HEK293 (cell line): ENCODE measurements around the gene STAMBPL1.

Experiments
- CTCF ChIA-PET: fragments of 350-600 bp; formaldehyde crosslinking; extraction: SDS; loops from one replicate; lab custom pipeline; 2021; ENCODE audit warnings: antibody characterized with exemption; lab: Yijun Ruan, JAX
- POLR2A ChIA-PET: fragments of 300-600 bp; formaldehyde crosslinking; extraction: SDS; loops from one replicate; lab custom pipeline; 2020; ENCODE audit warnings: antibody characterized with exemption, inconsistent platforms; lab: Yijun Ruan, JAX
- H3K27ac ChIP-seq: fragments of 200-500 bp; sonication (Bioruptor generic); 2 replicates; pipeline ENCODE4 v1.5.1; 2014; ENCODE audit warnings: low read depth, low read length, control low read depth, inconsistent platforms; ENCODE audit errors: extremely low read depth
- H3K36me3 ChIP-seq, 2 experiments: fragments of 200-500 bp in 1 of 2; sonication (Bioruptor generic) in 1 of 2; 1 replicate in 1 of 2; 2 replicates in 1 of 2; pipeline ENCODE4 v1.5.1; 2014 to 2017; ENCODE audit warnings: inconsistent platforms in 2 of 2, low read length in 2 of 2; ENCODE audit not compliant: control insufficient read depth in 2 of 2, insufficient read depth in 1 of 2
- H3K4me1 ChIP-seq: fragments of 200-500 bp; sonication (Bioruptor generic); 2 replicates; pipeline ENCODE4 v1.5.1; 2014; ENCODE audit warnings: mild to moderate bottlenecking, low read length, inconsistent platforms; ENCODE audit not compliant: control insufficient read depth, insufficient read depth
- H3K4me3 ChIP-seq: 2 replicates; pipeline ENCODE4 v1.5.1; 2011; ENCODE audit warnings: low read depth, mild to moderate bottlenecking, control low read depth, low read length, moderate library complexity
- H3K9me3 ChIP-seq: fragments of 200-500 bp; sonication (Bioruptor generic); 2 replicates; pipeline ENCODE4 v1.5.1; 2014; ENCODE audit warnings: low read depth, low read length, inconsistent platforms; ENCODE audit not compliant: control insufficient read depth, insufficient read depth
- GLI2 ChIP-seq: fragments of 450-650 bp; formaldehyde crosslinking; IDR thresholded peaks from 2 replicates; pipeline ENCODE4; 2017; ENCODE audit warnings: missing biosample characterization, missing genetic modification characterization, low read depth, borderline replicate concordance
- HOXD13 ChIP-seq: sonication (generic); formaldehyde crosslinking; IDR thresholded peaks from 2 replicates; pipeline ENCODE4 v1.8.0; 2022; ENCODE audit warnings: missing genetic modification reagents, borderline replicate concordance
- KLF16 ChIP-seq: fragments of 450-650 bp; formaldehyde crosslinking; IDR thresholded peaks from 2 replicates; pipeline ENCODE4 v1.5.1; 2017; ENCODE audit warnings: missing biosample characterization, missing genetic modification characterization
- KLF9 ChIP-seq: fragments of 450-650 bp; formaldehyde crosslinking; IDR thresholded peaks from 2 replicates; pipeline ENCODE4 v1.5.1; 2016; ENCODE audit warnings: missing biosample characterization, missing genetic modification characterization, low read depth
- OVOL3 ChIP-seq: fragments of 450-650 bp; formaldehyde crosslinking; IDR thresholded peaks from 2 replicates; pipeline ENCODE4 v1.5.1; 2016; ENCODE audit warnings: missing biosample characterization, missing genetic modification characterization
- SALL2 ChIP-seq: fragments of 450-650 bp; formaldehyde crosslinking; IDR thresholded peaks from 2 replicates; pipeline ENCODE4 v1.5.0; 2017; ENCODE audit warnings: missing biosample characterization, mild to moderate bottlenecking, missing genetic modification characterization, borderline replicate concordance
- ZBTB20 ChIP-seq: fragments of 450-650 bp; formaldehyde crosslinking; IDR thresholded peaks from 2 replicates; pipeline ENCODE4 v1.5.1; 2016; ENCODE audit warnings: missing biosample characterization, missing genetic modification characterization
- ZBTB48 ChIP-seq: fragments of 450-650 bp; formaldehyde crosslinking; IDR thresholded peaks from 2 replicates; pipeline ENCODE4 v1.5.1; 2016; ENCODE audit warnings: missing biosample characterization, missing genetic modification characterization
- ZNF335 ChIP-seq: fragments of 450-650 bp; formaldehyde crosslinking; conservative IDR thresholded peaks from 2 replicates; pipeline ENCODE4 v1.5.1; 2016; ENCODE audit warnings: missing biosample characterization, missing genetic modification characterization
- ZNF549 ChIP-seq: fragments of 450-650 bp; IDR thresholded peaks from 2 replicates; pipeline ENCODE4 v1.5.1; 2018; ENCODE audit warnings: missing biosample characterization, missing genetic modification characterization, mild to moderate bottlenecking, inconsistent platforms, moderate library complexity
- ZNF600 ChIP-seq: fragments of 450-650 bp; formaldehyde crosslinking; IDR thresholded peaks from 2 replicates; pipeline ENCODE4 v1.5.1; 2016; ENCODE audit warnings: missing biosample characterization, missing genetic modification characterization
- ZNF623 ChIP-seq: fragments of 450-650 bp; formaldehyde crosslinking; IDR thresholded peaks from 2 replicates; pipeline ENCODE4 v1.5.1; 2016; ENCODE audit warnings: missing biosample characterization, missing genetic modification characterization
- ZNF629 ChIP-seq: fragments of 450-650 bp; formaldehyde crosslinking; IDR thresholded peaks from 2 replicates; pipeline ENCODE4 v1.5.1; 2017; ENCODE audit warnings: missing biosample characterization, missing genetic modification characterization
- TF ChIP-seq, protein P1 (sequence below): fragments of 450-650 bp; formaldehyde crosslinking; IDR thresholded peaks from 2 replicates; pipeline ENCODE4 v1.5.1; 2016; ENCODE audit warnings: missing biosample characterization, missing genetic modification characterization
- TF ChIP-seq, protein P2 (sequence below): fragments of 450-650 bp; formaldehyde crosslinking; IDR thresholded peaks from 2 replicates; pipeline ENCODE4 v1.5.1; 2017; ENCODE audit warnings: missing biosample characterization, mild to moderate bottlenecking, missing genetic modification characterization, moderate library complexity
- TF ChIP-seq, protein P3 (sequence below): fragments of 450-650 bp; formaldehyde crosslinking; IDR thresholded peaks from 2 replicates; pipeline ENCODE4 v1.5.1; 2016; ENCODE audit warnings: missing biosample characterization, missing genetic modification characterization
- TF ChIP-seq, protein P4 (sequence below): fragments of 450-650 bp; formaldehyde crosslinking; IDR thresholded peaks from 2 replicates; pipeline ENCODE4 v1.5.1; 2016; ENCODE audit warnings: missing biosample characterization, missing genetic modification characterization
- TF ChIP-seq, protein P5 (sequence below): fragments of 450-650 bp; formaldehyde crosslinking; IDR thresholded peaks from 2 replicates; pipeline ENCODE4 v1.5.1; 2016; ENCODE audit warnings: missing biosample characterization, missing genetic modification characterization, low read depth
- TF ChIP-seq, protein P6 (sequence below): fragments of 450-650 bp; formaldehyde crosslinking; IDR thresholded peaks from 2 replicates; pipeline ENCODE4 v1.5.1; 2016; ENCODE audit warnings: missing biosample characterization, missing genetic modification characterization
- TF ChIP-seq, protein P7 (sequence below): fragments of 450-650 bp; formaldehyde crosslinking; conservative IDR thresholded peaks from 2 replicates; pipeline ENCODE4 v1.5.1; 2016; ENCODE audit warnings: low read depth, missing biosample characterization, missing genetic modification characterization

Gene STAMBPL1

DNA sequence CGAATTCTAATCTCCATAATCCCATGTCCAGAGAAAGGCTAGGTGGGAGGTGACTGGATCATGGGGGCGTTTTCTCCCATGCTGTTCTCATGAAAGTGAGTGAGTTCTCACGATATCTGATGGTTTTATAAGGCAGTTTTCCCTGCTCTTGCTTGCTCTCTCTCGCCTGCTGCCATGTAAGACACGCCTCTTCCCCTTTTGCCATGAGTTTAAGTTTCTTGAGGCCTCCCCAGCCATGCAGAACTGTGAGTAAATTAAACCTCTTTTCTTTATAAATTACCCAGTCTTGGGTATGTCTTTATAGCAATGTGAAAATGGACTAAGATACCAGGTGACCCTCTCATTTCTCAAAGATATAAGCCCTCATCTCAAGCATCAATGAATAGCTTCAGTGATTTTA lies 73.6 kb downstream of the STAMBPL1 start:
- Histone ChIP-seq H3K27ac (no peak overlapping the region), H3K9me3 (no peaks in the 10 kb centered on the region), H3K4me3 (no peak overlapping the region), H3K4me1 (peaks cover 13% of the 10 kb centered on the region), H3K36me3 (no peaks in the 10 kb centered on the region)
- ChIA-PET CTCF (interaction anchor here (0.9 to 1.5 kb wide), 4 partner anchors 9 to 117 kb away, joined by 3 to 6 read pairs (median 4); no protein-coding TSS in a partner anchor), POLR2A (no interaction called here)
- TF ChIP-seq ZNF549 (tag by site-specific recombination) (no peak), SALL2 (no peak), KLF9 (tag by site-specific recombination) (no peak), ZNF600 (tag by site-specific recombination) (no peak), ZBTB20 (tag by site-specific recombination) (no peak), HOXD13 (no peak), KLF16 (tag by site-specific recombination) (no peak), ZNF623 (tag by site-specific recombination) (no peak), OVOL3 (tag by site-specific recombination) (no peak), GLI2 (no peak), ZNF335 (tag by site-specific recombination) (no peak), ZBTB48 (tag by site-specific recombination) (no peak), ZNF629 (no peak)
- TF ChIP-seq, protein P1, sequence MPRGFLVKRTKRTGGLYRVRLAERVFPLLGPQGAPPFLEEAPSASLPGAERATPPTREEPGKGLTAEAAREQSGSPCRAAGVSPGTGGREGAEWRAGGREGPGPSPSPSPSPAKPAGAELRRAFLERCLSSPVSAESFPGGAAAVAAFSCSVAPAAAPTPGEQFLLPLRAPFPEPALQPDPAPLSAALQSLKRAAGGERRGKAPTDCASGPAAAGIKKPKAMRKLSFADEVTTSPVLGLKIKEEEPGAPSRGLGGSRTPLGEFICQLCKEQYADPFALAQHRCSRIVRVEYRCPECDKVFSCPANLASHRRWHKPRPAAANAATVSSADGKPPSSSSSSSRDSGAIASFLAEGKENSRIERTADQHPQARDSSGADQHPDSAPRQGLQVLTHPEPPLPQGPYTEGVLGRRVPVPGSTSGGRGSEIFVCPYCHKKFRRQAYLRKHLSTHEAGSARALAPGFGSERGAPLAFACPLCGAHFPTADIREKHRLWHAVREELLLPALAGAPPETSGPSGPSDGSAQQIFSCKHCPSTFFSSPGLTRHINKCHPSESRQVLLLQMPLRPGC (tag by site-specific recombination), result no peak
- TF ChIP-seq, protein P2, sequence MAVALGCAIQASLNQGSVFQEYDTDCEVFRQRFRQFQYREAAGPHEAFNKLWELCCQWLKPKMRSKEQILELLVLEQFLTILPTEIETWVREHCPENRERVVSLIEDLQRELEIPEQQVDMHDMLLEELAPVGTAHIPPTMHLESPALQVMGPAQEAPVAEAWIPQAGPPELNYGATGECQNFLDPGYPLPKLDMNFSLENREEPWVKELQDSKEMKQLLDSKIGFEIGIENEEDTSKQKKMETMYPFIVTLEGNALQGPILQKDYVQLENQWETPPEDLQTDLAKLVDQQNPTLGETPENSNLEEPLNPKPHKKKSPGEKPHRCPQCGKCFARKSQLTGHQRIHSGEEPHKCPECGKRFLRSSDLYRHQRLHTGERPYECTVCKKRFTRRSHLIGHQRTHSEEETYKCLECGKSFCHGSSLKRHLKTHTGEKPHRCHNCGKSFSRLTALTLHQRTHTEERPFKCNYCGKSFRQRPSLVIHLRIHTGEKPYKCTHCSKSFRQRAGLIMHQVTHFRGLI (tag by site-specific recombination), result no peak
- TF ChIP-seq, protein P3, sequence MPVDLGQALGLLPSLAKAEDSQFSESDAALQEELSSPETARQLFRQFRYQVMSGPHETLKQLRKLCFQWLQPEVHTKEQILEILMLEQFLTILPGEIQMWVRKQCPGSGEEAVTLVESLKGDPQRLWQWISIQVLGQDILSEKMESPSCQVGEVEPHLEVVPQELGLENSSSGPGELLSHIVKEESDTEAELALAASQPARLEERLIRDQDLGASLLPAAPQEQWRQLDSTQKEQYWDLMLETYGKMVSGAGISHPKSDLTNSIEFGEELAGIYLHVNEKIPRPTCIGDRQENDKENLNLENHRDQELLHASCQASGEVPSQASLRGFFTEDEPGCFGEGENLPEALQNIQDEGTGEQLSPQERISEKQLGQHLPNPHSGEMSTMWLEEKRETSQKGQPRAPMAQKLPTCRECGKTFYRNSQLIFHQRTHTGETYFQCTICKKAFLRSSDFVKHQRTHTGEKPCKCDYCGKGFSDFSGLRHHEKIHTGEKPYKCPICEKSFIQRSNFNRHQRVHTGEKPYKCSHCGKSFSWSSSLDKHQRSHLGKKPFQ (tag by site-specific recombination), result no peak
- TF ChIP-seq, protein P4, sequence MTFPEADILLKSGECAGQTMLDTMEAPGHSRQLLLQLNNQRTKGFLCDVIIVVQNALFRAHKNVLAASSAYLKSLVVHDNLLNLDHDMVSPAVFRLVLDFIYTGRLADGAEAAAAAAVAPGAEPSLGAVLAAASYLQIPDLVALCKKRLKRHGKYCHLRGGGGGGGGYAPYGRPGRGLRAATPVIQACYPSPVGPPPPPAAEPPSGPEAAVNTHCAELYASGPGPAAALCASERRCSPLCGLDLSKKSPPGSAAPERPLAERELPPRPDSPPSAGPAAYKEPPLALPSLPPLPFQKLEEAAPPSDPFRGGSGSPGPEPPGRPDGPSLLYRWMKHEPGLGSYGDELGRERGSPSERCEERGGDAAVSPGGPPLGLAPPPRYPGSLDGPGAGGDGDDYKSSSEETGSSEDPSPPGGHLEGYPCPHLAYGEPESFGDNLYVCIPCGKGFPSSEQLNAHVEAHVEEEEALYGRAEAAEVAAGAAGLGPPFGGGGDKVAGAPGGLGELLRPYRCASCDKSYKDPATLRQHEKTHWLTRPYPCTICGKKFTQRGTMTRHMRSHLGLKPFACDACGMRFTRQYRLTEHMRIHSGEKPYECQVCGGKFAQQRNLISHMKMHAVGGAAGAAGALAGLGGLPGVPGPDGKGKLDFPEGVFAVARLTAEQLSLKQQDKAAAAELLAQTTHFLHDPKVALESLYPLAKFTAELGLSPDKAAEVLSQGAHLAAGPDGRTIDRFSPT (tag by site-specific recombination), result no peak
- TF ChIP-seq, protein P5, sequence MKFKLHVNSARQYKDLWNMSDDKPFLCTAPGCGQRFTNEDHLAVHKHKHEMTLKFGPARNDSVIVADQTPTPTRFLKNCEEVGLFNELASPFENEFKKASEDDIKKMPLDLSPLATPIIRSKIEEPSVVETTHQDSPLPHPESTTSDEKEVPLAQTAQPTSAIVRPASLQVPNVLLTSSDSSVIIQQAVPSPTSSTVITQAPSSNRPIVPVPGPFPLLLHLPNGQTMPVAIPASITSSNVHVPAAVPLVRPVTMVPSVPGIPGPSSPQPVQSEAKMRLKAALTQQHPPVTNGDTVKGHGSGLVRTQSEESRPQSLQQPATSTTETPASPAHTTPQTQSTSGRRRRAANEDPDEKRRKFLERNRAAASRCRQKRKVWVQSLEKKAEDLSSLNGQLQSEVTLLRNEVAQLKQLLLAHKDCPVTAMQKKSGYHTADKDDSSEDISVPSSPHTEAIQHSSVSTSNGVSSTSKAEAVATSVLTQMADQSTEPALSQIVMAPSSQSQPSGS (tag by site-specific recombination), result no peak
- TF ChIP-seq, protein P6, sequence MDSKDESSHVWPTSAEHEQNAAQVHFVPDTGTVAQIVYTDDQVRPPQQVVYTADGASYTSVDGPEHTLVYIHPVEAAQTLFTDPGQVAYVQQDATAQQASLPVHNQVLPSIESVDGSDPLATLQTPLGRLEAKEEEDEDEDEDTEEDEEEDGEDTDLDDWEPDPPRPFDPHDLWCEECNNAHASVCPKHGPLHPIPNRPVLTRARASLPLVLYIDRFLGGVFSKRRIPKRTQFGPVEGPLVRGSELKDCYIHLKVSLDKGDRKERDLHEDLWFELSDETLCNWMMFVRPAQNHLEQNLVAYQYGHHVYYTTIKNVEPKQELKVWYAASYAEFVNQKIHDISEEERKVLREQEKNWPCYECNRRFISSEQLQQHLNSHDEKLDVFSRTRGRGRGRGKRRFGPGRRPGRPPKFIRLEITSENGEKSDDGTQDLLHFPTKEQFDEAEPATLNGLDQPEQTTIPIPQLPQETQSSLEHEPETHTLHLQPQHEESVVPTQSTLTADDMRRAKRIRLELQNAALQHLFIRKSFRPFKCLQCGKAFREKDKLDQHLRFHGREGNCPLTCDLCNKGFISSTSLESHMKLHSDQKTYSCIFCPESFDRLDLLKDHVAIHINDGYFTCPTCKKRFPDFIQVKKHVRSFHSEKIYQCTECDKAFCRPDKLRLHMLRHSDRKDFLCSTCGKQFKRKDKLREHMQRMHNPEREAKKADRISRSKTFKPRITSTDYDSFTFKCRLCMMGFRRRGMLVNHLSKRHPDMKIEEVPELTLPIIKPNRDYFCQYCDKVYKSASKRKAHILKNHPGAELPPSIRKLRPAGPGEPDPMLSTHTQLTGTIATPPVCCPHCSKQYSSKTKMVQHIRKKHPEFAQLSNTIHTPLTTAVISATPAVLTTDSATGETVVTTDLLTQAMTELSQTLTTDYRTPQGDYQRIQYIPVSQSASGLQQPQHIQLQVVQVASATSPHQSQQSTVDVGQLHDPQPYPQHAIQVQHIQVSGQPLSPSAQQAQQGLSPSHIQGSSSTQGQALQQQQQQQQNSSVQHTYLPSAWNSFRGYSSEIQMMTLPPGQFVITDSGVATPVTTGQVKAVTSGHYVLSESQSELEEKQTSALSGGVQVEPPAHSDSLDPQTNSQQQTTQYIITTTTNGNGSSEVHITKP (tag by site-specific recombination), result no peak
- TF ChIP-seq, protein P7, sequence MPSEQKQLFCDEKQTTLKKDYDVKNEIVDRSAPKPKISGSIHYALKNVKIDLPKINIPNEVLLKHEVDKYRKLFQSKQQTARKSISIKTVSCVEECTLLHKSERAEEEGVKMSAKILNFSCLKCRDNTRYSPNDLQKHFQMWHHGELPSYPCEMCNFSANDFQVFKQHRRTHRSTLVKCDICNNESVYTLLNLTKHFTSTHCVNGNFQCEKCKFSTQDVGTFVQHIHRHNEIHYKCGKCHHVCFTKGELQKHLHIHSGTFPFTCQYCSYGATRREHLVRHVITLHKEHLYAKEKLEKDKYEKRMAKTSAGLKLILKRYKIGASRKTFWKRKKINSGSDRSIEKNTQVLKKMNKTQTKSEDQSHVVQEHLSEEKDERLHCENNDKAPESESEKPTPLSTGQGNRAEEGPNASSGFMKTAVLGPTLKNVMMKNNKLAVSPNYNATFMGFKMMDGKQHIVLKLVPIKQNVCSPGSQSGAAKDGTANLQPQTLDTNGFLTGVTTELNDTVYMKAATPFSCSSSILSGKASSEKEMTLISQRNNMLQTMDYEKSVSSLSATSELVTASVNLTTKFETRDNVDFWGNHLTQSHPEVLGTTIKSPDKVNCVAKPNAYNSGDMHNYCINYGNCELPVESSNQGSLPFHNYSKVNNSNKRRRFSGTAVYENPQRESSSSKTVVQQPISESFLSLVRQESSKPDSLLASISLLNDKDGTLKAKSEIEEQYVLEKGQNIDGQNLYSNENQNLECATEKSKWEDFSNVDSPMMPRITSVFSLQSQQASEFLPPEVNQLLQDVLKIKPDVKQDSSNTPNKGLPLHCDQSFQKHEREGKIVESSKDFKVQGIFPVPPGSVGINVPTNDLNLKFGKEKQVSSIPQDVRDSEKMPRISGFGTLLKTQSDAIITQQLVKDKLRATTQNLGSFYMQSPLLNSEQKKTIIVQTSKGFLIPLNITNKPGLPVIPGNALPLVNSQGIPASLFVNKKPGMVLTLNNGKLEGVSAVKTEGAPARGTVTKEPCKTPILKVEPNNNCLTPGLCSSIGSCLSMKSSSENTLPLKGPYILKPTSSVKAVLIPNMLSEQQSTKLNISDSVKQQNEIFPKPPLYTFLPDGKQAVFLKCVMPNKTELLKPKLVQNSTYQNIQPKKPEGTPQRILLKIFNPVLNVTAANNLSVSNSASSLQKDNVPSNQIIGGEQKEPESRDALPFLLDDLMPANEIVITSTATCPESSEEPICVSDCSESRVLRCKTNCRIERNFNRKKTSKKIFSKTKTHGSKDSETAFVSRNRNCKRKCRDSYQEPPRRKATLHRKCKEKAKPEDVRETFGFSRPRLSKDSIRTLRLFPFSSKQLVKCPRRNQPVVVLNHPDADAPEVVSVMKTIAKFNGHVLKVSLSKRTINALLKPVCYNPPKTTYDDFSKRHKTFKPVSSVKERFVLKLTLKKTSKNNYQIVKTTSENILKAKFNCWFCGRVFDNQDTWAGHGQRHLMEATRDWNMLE, result no peak
